Measurements from ENCODE around the gene PCSK7. TPM values are rescaled to one million over a fixed set of nuclear protein-coding genes. Genes with fewer than 3 reads are reported as not detected.

PCSK7 gene
- total RNA-seq, 5 donors from 2014 or later (not counting 1 experiment from before 2014, with no cell fraction given) = 300 to 368 (median 336) TPM

- peaks cover 15 to 25% (median 20%) of the 10 kb centered on the region in 3 donors for H3K4me1 Mint-ChIP-seq
- Histone ChIP-seq H3K4me3 (ENCODE audit: control insufficient read depth in 1 of 2, extremely low read depth in 1 of 2, low read length in 1 of 2) (no peak overlapping the region), H3K27me3 (replicated peaks in 1 of 2; ENCODE audit: control insufficient read depth in 2 of 2, extremely low read depth in 1 of 2, insufficient read depth in 2 of 2, low read length in 1 of 2) (no peaks in the 10 kb centered on the region), H3K27ac (ENCODE audit: low read length) (no peak overlapping the region), H3K4me1 (ENCODE audit: control insufficient read depth in 1 of 2, extremely low read depth in 1 of 2, insufficient read depth in 2 of 2, low read length in 2 of 2) (peaks cover 0 to 22% of the 10 kb centered on the region in 2 experiments), H3K36me3 (ENCODE audit: control insufficient read depth in 2 of 2, extremely low read depth in 1 of 2, insufficient read depth in 1 of 2, low read length in 1 of 2) (peaks cover 40 to 96% of the 10 kb centered on the region in 2 donors), H3K9me3 (no peaks in the 10 kb centered on the region)
- H3K36me3 Mint-ChIP-seq = peaks cover 64% of the 10 kb centered on the region
- H3K9me3 Mint-ChIP-seq = no peaks in the 10 kb centered on the region
- CTCF ChIA-PET = no interaction called here
- H3K4me3 Mint-ChIP-seq = no peak overlapping the region
- WGBS (ENCODE audit: insufficient coverage) = 95% methylated on average over 4 of the region's 14 CpGs
- no peak overlapping the region for H3K27ac Mint-ChIP-seq
- DNase-seq = no peak
- POLR2A ChIA-PET = interaction anchor here in 1 of 2 donors (1.0 kb wide), 1 partner anchor 450 kb away, joined by 3 read pairs; no protein-coding TSS in a partner anchor
- no peaks in the 10 kb centered on the region for H3K27me3 Mint-ChIP-seq
- no peak for ATAC-seq (replicated peaks in 1 of 4)
These were observed 8.7 kb downstream of the PCSK7 start for GRCh38 chr11:117222991-117223740.

GRCh38 chr11:117221775-117222517 is 9.9 kb downstream of the PCSK7 start:
- no peaks in the 10 kb centered on the region for H3K27me3 ChIP-seq (replicated peaks in 1 of 2; ENCODE audit: control insufficient read depth in 2 of 2, extremely low read depth in 1 of 2, insufficient read depth in 2 of 2, low read length in 1 of 2)
- Mint-ChIP-seq H3K9me3 (no peaks in the 10 kb centered on the region), H3K4me3 (no peak overlapping the region), H3K4me1 (peaks cover 11 to 20% (median 12%) of the 10 kb centered on the region in 3 donors), H3K27ac (peak overlapping the region in 1 of 2 donors; percentile 48), H3K36me3 (peaks cover 64% of the 10 kb centered on the region), H3K27me3 (no peaks in the 10 kb centered on the region)
- no peak overlapping the region for H3K4me3 ChIP-seq (ENCODE audit: control insufficient read depth in 1 of 2, extremely low read depth in 1 of 2, low read length in 1 of 2)
- ChIA-PET CTCF (no interaction called here), POLR2A (interaction anchor here in 1 of 2 donors (0.5 to 1.0 kb wide), 3 partner anchors 62 to 448 kb away, joined by 3 to 7 read pairs (median 3); no protein-coding TSS in a partner anchor)
- ATAC-seq (replicated peaks in 1 of 4) = no peak
- peaks cover 0 to 12% of the 10 kb centered on the region in 2 experiments for H3K4me1 ChIP-seq (ENCODE audit: control insufficient read depth in 1 of 2, extremely low read depth in 1 of 2, insufficient read depth in 2 of 2, low read length in 2 of 2)
- 98% methylated on average over 6 of the region's 7 CpGs for WGBS (ENCODE audit: insufficient coverage)
- peaks cover 36 to 96% of the 10 kb centered on the region in 2 donors for H3K36me3 ChIP-seq (ENCODE audit: control insufficient read depth in 2 of 2, extremely low read depth in 1 of 2, insufficient read depth in 1 of 2, low read length in 1 of 2)
- no peak overlapping the region for H3K27ac ChIP-seq (ENCODE audit: low read length)
- DNase-seq = no peak
- H3K9me3 ChIP-seq = no peaks in the 10 kb centered on the region

GRCh38 chr11:117220999-117221774 is 10.7 kb downstream of the PCSK7 start:
- H3K4me1 Mint-ChIP-seq = peaks cover 3 to 12% (median 4%) of the 10 kb centered on the region in 3 donors
- H3K9me3 ChIP-seq = no peaks in the 10 kb centered on the region
- 96% methylated on average over 5 of the region's 7 CpGs for WGBS (ENCODE audit: insufficient coverage)
- ChIA-PET POLR2A (interaction anchor here in 1 of 2 donors (1.3 kb wide), 1 partner anchor 10 kb away, joined by 3 read pairs; no protein-coding TSS in a partner anchor), CTCF (no interaction called here)
- H3K27ac Mint-ChIP-seq = no peak overlapping the region
- H3K27me3 ChIP-seq (replicated peaks in 1 of 2; ENCODE audit: control insufficient read depth in 2 of 2, extremely low read depth in 1 of 2, insufficient read depth in 2 of 2, low read length in 1 of 2) = no peaks in the 10 kb centered on the region
- ATAC-seq (replicated peaks in 1 of 4) = no peak
- no peaks in the 10 kb centered on the region for H3K27me3 Mint-ChIP-seq
- no peak for DNase-seq
- peaks cover 62% of the 10 kb centered on the region for H3K36me3 Mint-ChIP-seq
- H3K4me3 ChIP-seq (ENCODE audit: control insufficient read depth in 1 of 2, extremely low read depth in 1 of 2, low read length in 1 of 2) = no peak overlapping the region
- H3K27ac ChIP-seq (ENCODE audit: low read length) = no peak overlapping the region
- H3K9me3 Mint-ChIP-seq = no peaks in the 10 kb centered on the region
- H3K4me1 ChIP-seq (ENCODE audit: control insufficient read depth in 1 of 2, extremely low read depth in 1 of 2, insufficient read depth in 2 of 2, low read length in 2 of 2) = peaks cover 0 to 4% of the 10 kb centered on the region in 2 experiments
- H3K36me3 ChIP-seq (ENCODE audit: control insufficient read depth in 2 of 2, extremely low read depth in 1 of 2, insufficient read depth in 1 of 2, low read length in 1 of 2) = peaks cover 40 to 96% of the 10 kb centered on the region in 2 donors
- no peak overlapping the region for H3K4me3 Mint-ChIP-seq

- Mint-ChIP-seq H3K4me3 (no peak overlapping the region), H3K4me1 (peaks cover 3 to 11% (median 4%) of the 10 kb centered on the region in 3 donors), H3K36me3 (peaks cover 62% of the 10 kb centered on the region), H3K27ac (no peak overlapping the region), H3K27me3 (no peaks in the 10 kb centered on the region), H3K9me3 (no peaks in the 10 kb centered on the region)
- Histone ChIP-seq H3K9me3 (no peaks in the 10 kb centered on the region), H3K4me1 (ENCODE audit: control insufficient read depth in 1 of 2, extremely low read depth in 1 of 2, insufficient read depth in 2 of 2, low read length in 2 of 2) (peaks cover 0 to 3% of the 10 kb centered on the region in 2 experiments), H3K36me3 (ENCODE audit: control insufficient read depth in 2 of 2, extremely low read depth in 1 of 2, insufficient read depth in 1 of 2, low read length in 1 of 2) (peaks cover 40 to 97% of the 10 kb centered on the region in 2 donors), H3K4me3 (ENCODE audit: control insufficient read depth in 1 of 2, extremely low read depth in 1 of 2, low read length in 1 of 2) (no peak overlapping the region), H3K27me3 (replicated peaks in 1 of 2; ENCODE audit: control insufficient read depth in 2 of 2, extremely low read depth in 1 of 2, insufficient read depth in 2 of 2, low read length in 1 of 2) (no peaks in the 10 kb centered on the region), H3K27ac (ENCODE audit: low read length) (no peak overlapping the region)
- ChIA-PET POLR2A (interaction anchor here in 1 of 2 donors (1.0 to 1.3 kb wide), 2 partner anchors 11 to 41 kb away, joined by 3 read pairs; no protein-coding TSS in a partner anchor), CTCF (no interaction called here)
- DNase-seq (no peak), ATAC-seq (replicated peaks in 1 of 4) (no peak)
- WGBS (ENCODE audit: insufficient coverage) = 97% methylated on average over 9 of the region's 9 CpGs
These were observed 11.3 kb downstream of the PCSK7 start for GRCh38 chr11:117220568-117220967.

GRCh38 chr11:117219995-117220394 is 11.9 kb downstream of the PCSK7 start:
- Mint-ChIP-seq H3K36me3 (peaks cover 58% of the 10 kb centered on the region), H3K9me3 (no peaks in the 10 kb centered on the region), H3K4me3 (no peak overlapping the region), H3K27me3 (no peaks in the 10 kb centered on the region), H3K27ac (peak overlapping the region in 1 of 2 donors; percentile 16), H3K4me1 (peaks cover 2 to 11% (median 3%) of the 10 kb centered on the region in 3 donors)
- H3K4me3 ChIP-seq (ENCODE audit: control insufficient read depth in 1 of 2, extremely low read depth in 1 of 2, low read length in 1 of 2) = no peak overlapping the region
- no peaks in the 10 kb centered on the region for H3K9me3 ChIP-seq
- H3K27me3 ChIP-seq (replicated peaks in 1 of 2; ENCODE audit: control insufficient read depth in 2 of 2, extremely low read depth in 1 of 2, insufficient read depth in 2 of 2, low read length in 1 of 2) = no peaks in the 10 kb centered on the region
- peaks cover 0 to 3% of the 10 kb centered on the region in 2 experiments for H3K4me1 ChIP-seq (ENCODE audit: control insufficient read depth in 1 of 2, extremely low read depth in 1 of 2, insufficient read depth in 2 of 2, low read length in 2 of 2)
- H3K27ac ChIP-seq (ENCODE audit: low read length) = no peak overlapping the region
- CTCF ChIA-PET = interaction anchor here (0.6 to 1.0 kb wide), 2 partner anchors 9 to 202 kb away, joined by 3 to 7 read pairs; no protein-coding TSS in a partner anchor
- ATAC-seq (replicated peaks in 1 of 4) = no peak
- POLR2A ChIA-PET = interaction anchor here in 1 of 2 donors (1.0 to 1.3 kb wide), 2 partner anchors 11 to 41 kb away, joined by 3 read pairs; no protein-coding TSS in a partner anchor
- WGBS (ENCODE audit: insufficient coverage) = 89% methylated on average over 3 of the region's 4 CpGs
- no peak for DNase-seq
- H3K36me3 ChIP-seq (ENCODE audit: control insufficient read depth in 2 of 2, extremely low read depth in 1 of 2, insufficient read depth in 1 of 2, low read length in 1 of 2) = peaks cover 40 to 92% of the 10 kb centered on the region in 2 donors
